Loucy (cell line): ENCODE measurements around the gene GPR84.
A peak's percentile ranks its signal among the peaks of the same experiment; 100 is the strongest.

Experiments
- H2AFZ ChIP-seq: fragments of 200-600 bp; sonication (generic); 2 replicates; pipeline ENCODE4 v1.6.0; 2016; ENCODE audit warnings: antibody characterized with exemption, mild to moderate bottlenecking, low read length, moderate library complexity
- H3F3A ChIP-seq: fragments of 200-600 bp; 2 replicates; pipeline ENCODE4 v1.6.0; 2016; ENCODE audit warnings: antibody characterized with exemption, low read depth, mild to moderate bottlenecking
- H3K27me3 ChIP-seq: fragments of 200-600 bp; sonication (generic); 2 replicates; pipeline ENCODE4 v1.6.1; 2014; ENCODE audit warnings: low read length, mild to moderate bottlenecking; ENCODE audit not compliant: insufficient read depth, poor library complexity, severe bottlenecking
- H3K36me3 ChIP-seq: fragments of 200-600 bp; sonication (generic); 2 replicates; pipeline ENCODE4 v1.6.1; 2016; ENCODE audit warnings: low read length; ENCODE audit not compliant: insufficient read depth
- H3K4me1 ChIP-seq: fragments of 200-600 bp; sonication (generic); 2 replicates; pipeline ENCODE4 v1.5.1; 2014; ENCODE audit warnings: low read length, mild to moderate bottlenecking; ENCODE audit not compliant: insufficient read depth, poor library complexity, severe bottlenecking
- H3K4me2 ChIP-seq: fragments of 200-600 bp; sonication (generic); 2 replicates; pipeline ENCODE4 v1.6.0; 2014; ENCODE audit warnings: antibody characterized with exemption, low read length, low read depth, mild to moderate bottlenecking; ENCODE audit not compliant: poor library complexity, severe bottlenecking
- H3K4me3 ChIP-seq: fragments of 200-600 bp; sonication (generic); 2 replicates; pipeline ENCODE4 v1.5.1; 2014; ENCODE audit warnings: low read length, mild to moderate bottlenecking, mixed read lengths; ENCODE audit not compliant: poor library complexity, severe bottlenecking
- H3K79me2 ChIP-seq: fragments of 200-600 bp; sonication (generic); 2 replicates; pipeline ENCODE4 v1.6.1; 2014; ENCODE audit warnings: low read length; ENCODE audit not compliant: insufficient read depth
- H3K9ac ChIP-seq: fragments of 200-600 bp; sonication (generic); 2 replicates; pipeline ENCODE4 v1.6.0; 2014; ENCODE audit warnings: mild to moderate bottlenecking, low read depth, low read length, moderate library complexity; ENCODE audit not compliant: poor library complexity, severe bottlenecking
- H3K9me2 ChIP-seq: fragments of 200-600 bp; sonication (generic); replicated peaks from 2 replicates; pipeline ENCODE4 v1.6.1; 2016; ENCODE audit warnings: low read depth, low read length, mixed read lengths
- H3K9me3 ChIP-seq: fragments of 200-600 bp; sonication (generic); 2 replicates; pipeline ENCODE4 v1.6.1; 2014; ENCODE audit warnings: mild to moderate bottlenecking, antibody characterized with exemption, low read length, low read depth; ENCODE audit not compliant: insufficient read depth
- H4K20me1 ChIP-seq: fragments of 200-600 bp; sonication (generic); 2 replicates; pipeline ENCODE4 v1.6.0; 2014; ENCODE audit warnings: antibody characterized with exemption, low read length, mild to moderate bottlenecking; ENCODE audit not compliant: insufficient read depth, poor library complexity, severe bottlenecking
- EZH2phosphoT487 ChIP-seq: fragments of 200-600 bp; IDR thresholded peaks from 2 replicates; pipeline ENCODE4 v1.6.1; 2018; ENCODE audit warnings: antibody characterized with exemption, mild to moderate bottlenecking, moderate library complexity, borderline replicate concordance
- TF ChIP-seq, protein P1 (sequence below): fragments of 200-600 bp; sonication (generic); conservative IDR thresholded peaks from 2 replicates; pipeline ENCODE4 v1.5.1; 2014; ENCODE audit warnings: mild to moderate bottlenecking, antibody characterized with exemption, low read length

The GPR84 gene

DNA sequence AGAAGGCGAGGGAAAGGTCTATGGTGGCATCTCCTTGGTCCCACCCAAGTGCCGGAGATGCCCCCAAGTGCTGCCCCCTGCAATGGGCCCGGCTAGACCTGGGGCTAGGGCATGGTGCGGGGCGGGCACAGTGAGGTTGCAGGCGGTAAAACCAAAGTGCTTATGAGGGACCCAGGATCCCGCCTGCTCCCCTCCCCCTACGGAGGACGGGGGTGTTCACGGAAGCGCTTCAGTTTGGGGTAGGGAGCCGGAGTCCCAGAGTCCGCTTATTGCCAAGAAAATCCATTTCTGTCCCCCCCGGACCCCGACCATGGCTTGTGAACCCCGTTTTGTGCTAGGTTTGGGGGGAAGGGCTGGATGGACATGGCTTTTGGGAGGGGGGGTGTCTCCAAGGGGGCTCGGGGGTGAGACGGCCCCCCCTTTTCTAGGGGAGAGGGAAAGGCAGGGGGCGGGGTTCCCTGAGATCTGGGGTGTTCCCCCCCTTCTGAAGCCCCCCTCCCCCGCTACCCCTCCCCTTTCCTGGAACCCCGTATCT is 5.4 kb upstream of the GPR84 start:
- no peak overlapping the region for H3K4me2 ChIP-seq
- H2AFZ ChIP-seq, result no peak overlapping the region
- H3K27me3 ChIP-seq, result no peaks in the 10 kb centered on the region
- TF ChIP-seq, protein P1, sequence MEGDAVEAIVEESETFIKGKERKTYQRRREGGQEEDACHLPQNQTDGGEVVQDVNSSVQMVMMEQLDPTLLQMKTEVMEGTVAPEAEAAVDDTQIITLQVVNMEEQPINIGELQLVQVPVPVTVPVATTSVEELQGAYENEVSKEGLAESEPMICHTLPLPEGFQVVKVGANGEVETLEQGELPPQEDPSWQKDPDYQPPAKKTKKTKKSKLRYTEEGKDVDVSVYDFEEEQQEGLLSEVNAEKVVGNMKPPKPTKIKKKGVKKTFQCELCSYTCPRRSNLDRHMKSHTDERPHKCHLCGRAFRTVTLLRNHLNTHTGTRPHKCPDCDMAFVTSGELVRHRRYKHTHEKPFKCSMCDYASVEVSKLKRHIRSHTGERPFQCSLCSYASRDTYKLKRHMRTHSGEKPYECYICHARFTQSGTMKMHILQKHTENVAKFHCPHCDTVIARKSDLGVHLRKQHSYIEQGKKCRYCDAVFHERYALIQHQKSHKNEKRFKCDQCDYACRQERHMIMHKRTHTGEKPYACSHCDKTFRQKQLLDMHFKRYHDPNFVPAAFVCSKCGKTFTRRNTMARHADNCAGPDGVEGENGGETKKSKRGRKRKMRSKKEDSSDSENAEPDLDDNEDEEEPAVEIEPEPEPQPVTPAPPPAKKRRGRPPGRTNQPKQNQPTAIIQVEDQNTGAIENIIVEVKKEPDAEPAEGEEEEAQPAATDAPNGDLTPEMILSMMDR, result no peak
- TF ChIP-seq EZH2phosphoT487, result no peak
- no peaks in the 10 kb centered on the region for H4K20me1 ChIP-seq
- no peaks in the 10 kb centered on the region for H3F3A ChIP-seq
- no peaks in the 10 kb centered on the region for H3K79me2 ChIP-seq
- H3K9me2 ChIP-seq, result no peaks in the 10 kb centered on the region
- peaks cover 27% of the 10 kb centered on the region for H3K4me1 ChIP-seq
- no peaks in the 10 kb centered on the region for H3K9me3 ChIP-seq
- no peak overlapping the region for H3K4me3 ChIP-seq
- H3K9ac ChIP-seq, result no peak overlapping the region
- no peaks in the 10 kb centered on the region for H3K36me3 ChIP-seq

DNA sequence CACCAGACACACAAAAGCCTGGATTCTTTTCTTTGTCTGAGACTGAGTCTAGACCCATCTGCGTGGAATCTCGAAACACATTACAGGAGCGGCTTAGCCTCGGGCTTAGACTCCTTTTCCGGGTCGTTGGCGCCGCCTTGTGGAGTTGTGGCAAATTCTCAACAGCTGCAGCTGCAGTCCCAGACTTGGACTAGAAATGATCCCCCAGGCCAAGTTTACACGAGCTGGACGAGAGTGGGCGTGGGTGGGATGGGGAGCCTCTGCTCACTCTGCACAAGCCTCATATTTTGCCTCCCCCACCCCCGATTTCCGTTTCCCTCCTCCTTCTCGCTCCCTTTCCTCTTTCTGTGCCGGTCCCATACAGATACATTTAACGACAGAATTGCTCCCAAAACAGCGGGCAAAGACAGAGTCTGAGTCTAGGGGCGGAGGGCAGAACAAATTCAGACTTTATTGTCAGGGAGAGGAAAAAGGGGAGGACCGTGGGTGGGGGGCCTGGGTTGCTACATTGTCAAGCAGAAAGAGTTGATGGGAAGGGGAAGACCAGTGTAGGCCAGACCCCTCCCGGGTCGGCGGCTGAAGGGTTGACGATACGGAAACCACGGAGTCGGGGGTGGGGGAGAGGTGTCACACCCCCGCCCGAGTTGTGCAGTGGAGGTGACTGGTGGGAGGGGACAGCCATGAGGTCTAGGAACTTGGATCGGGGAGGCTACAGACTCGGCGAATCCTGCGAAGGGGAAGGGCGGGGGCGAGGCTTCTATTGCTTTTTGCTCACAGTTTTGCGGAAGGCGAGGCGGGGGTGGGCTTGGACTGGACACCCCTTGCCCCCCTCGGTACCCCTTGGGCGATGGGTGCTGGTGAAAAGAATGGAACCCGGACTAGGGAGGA is 4.7 kb upstream of the GPR84 start:
- H3K4me3 ChIP-seq, result peak overlapping the region; percentile 39

DNA sequence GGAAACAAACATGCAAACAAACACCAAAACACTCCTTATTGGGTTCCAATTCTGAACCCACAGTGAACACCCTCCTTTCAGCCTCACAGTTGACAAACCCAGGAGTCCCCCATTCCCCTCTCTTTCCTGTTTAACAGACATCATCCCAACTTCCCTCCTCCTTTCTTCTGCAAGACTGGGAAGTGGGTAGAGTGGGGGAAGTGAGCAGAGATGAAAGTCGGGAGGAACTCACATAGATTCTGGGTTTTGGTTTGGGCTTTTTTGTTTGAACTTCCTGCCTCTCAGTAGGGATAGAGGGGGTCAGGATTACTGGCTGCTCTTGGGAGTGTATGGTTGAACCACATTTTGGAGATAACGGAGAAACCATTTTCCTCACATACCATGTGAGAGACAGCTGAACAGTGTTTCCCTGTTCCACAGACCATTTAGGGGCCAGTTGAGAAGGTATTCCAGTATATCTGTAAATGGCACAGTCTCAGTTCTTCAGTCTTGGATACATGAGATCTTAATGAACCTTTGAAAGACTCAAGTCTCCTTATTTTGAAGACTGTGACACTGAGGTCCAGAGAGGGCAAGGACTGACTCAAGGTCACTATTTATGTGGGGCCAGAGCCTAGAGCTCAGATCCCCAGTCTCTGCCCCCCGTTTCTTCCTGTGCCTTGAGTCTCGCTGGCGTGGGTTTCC is 3.9 kb upstream of the GPR84 start:
- H3K4me1 ChIP-seq, result peaks cover 24% of the 10 kb centered on the region
- no peaks in the 10 kb centered on the region for H3K79me2 ChIP-seq
- no peaks in the 10 kb centered on the region for H3K27me3 ChIP-seq
- H3F3A ChIP-seq, result no peaks in the 10 kb centered on the region
- no peaks in the 10 kb centered on the region for H3K36me3 ChIP-seq
- no peaks in the 10 kb centered on the region for H3K9me3 ChIP-seq
- H3K9ac ChIP-seq, result peak overlapping the region; percentile 50
- no peaks in the 10 kb centered on the region for H4K20me1 ChIP-seq
- TF ChIP-seq EZH2phosphoT487, result no peak
- TF ChIP-seq, protein P1, result no peak
- peak overlapping the region; percentile 81 for H2AFZ ChIP-seq
- peak overlapping the region; percentile 39 for H3K4me3 ChIP-seq
- H3K9me2 ChIP-seq, result no peaks in the 10 kb centered on the region
- peak overlapping the region; percentile 63 for H3K4me2 ChIP-seq

More for the DNA sequence above, 4.7 kb upstream of the GPR84 start:
- H3K9me2 ChIP-seq, result no peaks in the 10 kb centered on the region
- peak overlapping the region; percentile 50 for H3K9ac ChIP-seq
- no peaks in the 10 kb centered on the region for H4K20me1 ChIP-seq
- H3K4me2 ChIP-seq, result peak overlapping the region; percentile 63
- no peaks in the 10 kb centered on the region for H3K27me3 ChIP-seq
- TF ChIP-seq, protein P1, result peak; percentile 90
- no peak for TF ChIP-seq EZH2phosphoT487
- H3K4me1 ChIP-seq, result peaks cover 24% of the 10 kb centered on the region
- H3K36me3 ChIP-seq, result no peaks in the 10 kb centered on the region
- H3K9me3 ChIP-seq, result no peaks in the 10 kb centered on the region
- no peaks in the 10 kb centered on the region for H3K79me2 ChIP-seq
- peak overlapping the region; percentile 81 for H2AFZ ChIP-seq
- no peaks in the 10 kb centered on the region for H3F3A ChIP-seq
